Activated T-cell treated with anti-CD3 and anti-CD28 coated beads for 1 hour (primary cell): ENCODE data around the gene NXPH3.

Experiments
- DNase-seq: peaks from one replicate; pipeline ENCODE4 v3.0.0-alpha.2; 2020; ENCODE audit warnings: low read depth

NXPH3 gene

DNA sequence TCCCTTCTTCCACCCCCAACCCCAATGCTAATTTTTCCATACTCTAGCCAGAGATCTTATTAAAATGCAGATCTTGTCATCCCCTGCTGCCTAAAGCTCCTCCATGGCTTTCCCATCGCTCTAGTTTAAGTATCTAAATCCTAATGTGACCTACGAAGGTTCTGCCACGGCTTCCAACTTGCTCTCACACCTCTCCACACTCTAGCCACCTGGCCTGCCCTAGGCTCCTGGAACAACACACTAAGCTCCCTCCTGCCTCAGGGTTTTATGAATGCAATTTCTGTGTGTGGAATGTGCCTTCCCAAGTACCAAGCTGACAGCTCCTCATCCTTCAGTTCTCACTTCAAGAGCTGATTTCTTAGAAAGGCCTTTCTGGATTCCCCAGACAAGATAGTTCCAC is 16.6 kb downstream of the NXPH3 start:
- no peak for DNase-seq

DNA sequence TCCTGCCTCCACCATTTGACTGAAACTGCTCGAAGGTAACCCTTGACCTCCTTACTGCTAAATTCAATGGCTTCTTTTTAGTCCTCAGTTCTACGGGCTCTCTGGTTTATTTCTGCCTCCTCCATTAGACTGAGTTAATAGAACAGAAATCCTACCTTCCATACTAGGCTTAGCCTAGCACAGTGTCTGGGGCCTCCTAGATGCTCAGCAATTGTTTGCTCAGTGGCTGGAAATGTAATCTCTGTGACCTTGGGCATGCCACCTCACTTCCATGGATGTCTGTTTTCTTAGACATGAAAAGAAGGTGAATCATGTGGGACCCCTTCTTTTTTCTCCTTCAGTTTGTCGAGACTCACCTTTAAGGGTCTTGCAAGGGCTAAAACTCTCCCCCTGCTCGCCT is 19.7 kb downstream of the NXPH3 start:
- DNase-seq: no peak

DNA sequence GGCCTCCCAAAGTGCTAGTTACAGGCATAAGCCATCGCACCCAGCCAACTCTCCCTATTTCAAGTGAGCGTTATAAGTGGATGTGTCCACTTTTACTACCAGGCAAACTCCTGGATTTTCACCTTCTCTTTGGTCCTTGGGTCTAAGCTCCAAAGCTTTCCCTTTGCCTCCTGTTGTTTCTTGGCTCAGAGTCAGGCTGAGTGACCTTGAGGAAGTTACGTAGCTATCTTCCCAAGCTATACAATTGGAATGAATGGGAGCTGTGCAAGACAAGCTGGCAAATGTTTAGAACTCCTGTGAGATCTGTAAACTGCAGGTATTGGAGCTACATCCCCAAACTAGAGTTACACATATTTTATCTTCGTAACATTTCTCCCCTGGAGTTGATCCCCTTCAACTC is 20.3 kb downstream of the NXPH3 start:
- DNase-seq: no peak

DNA sequence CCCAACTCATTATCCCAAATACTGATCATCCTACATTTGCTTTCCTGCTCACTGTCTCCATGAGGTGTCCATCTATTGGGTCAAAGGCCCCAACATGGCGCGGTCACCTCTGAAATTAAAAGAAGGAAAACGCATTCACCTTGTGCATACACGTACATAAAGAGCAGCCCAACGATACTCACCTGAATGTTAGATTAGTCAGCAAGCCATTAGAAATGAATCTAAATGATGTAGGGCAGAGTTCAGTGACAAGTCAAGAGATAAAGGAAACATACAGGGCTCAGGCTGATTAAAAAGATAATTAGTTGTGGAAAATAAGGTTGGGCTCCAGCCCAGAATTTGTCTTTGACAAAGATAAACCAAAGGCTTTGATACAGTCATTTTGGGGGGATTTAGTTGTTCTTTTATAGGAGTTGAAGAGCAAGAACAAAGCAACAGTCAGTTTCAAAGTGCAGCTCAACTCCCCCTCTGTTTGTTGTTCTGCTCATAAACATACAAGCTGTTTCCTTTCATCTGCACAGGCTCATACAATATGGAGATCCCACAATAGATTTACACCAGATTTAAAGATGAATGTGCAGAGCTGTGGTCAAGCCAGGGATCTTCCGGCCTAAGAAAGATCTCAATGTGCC is 21.1 kb downstream of the NXPH3 start:
- no peak for DNase-seq

DNA sequence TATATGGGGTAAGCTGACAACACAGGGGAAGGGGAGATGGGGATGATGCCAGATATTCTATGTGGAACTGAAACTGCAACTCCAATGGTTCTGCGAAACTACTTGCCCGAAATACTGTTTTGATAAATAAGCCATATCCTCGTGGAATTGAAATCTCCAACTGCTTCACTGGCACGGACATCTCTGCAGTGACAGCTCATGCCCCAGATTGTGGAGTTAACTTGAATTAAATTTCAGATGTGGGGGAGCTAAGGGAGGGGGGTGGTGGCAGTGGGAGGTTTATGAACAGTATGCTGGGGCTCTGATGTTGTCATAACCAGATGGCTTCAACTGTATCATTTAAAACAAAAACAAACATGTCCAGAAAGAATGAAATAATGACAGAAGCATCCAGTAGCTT is 21.8 kb downstream of the NXPH3 start:
- no peak for DNase-seq

GRCh38 chr17:49597928-49598655 is 22.4 kb downstream of the NXPH3 start:
- no peak for DNase-seq

- DNase-seq: no peak
Observed at GRCh38 chr17:49598918-49599317, 23.2 kb downstream of the NXPH3 start.

DNA sequence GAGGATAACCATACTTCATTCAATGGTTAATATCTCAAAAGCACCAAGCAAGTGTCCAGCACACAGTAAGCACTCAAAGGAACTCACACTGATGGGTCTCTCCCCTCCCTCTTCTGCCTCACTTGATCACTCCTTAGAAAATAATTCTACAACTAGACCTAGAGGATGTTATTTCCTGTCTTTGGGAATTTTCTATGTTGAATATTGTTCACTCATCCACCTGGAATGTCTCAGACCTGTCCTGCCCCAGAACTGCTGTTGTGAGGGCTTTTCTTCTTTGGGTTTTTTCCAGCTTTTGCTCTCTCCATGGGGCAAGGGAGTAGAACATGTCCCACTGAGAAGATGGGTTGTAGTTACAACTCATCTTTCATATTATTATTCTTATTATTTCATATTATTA is 25.3 kb downstream of the NXPH3 start:
- DNase-seq: no peak

DNA sequence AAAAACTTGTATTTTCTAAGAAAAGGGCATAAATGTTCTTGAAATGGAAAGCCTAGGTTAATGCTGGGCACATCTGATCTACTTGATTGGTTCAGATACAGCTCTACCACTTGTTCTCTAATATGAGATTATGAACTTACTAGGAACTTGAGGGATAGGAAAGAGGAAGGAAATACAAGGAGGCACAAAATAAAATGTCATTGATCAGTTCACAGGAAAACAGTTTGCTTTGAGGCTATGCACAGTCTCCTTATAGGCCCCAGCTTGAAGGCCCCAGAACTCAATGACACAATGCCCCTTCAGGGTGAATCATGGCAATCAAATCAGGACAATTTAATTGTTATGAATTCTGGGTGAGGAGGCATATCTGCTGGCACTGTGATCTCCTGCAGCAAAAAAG is 27.1 kb downstream of the NXPH3 start:
- DNase-seq: no peak

- no peak for DNase-seq
Observed at GRCh38 chr17:49603238-49603637, 27.6 kb downstream of the NXPH3 start.

- DNase-seq: no peak
Observed at GRCh38 chr17:49603720-49604119, 28.0 kb downstream of the NXPH3 start.

- DNase-seq: no peak
Observed at GRCh38 chr17:49604314-49604869, 28.7 kb downstream of the NXPH3 start.

DNA sequence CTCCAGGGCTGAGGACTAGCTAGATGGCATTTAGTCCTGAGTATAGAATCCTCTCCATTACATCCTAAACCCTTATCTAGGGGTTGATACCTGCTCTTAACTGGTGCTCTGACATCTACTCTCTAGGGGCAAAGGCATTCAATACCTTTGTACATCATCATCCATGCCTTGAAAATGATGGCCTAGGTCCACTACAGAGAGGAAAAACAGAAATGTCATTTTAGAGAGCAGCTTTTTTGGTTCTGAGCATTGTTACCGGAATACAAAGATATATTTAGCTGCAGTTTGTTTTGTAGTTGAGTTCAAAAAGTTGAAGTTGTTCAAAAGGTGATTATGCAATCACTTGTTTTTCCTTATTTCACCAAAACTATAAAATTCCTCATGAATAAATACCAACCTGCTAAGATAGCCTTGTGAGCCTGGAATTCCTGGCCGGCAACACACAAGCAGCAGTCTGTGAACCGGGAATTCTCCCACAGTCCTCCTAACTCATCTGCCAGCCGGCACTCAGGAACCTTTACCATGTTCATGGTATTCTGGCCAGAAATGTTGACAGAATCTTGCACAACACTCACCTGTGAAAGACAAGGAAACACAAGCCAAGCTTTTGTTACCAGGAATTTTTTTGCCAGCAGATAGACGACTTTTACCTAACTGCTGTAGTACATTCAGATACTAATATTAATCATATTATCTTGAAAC is 35.4 kb downstream of the NXPH3 start:
- DNase-seq: no peak

DNA sequence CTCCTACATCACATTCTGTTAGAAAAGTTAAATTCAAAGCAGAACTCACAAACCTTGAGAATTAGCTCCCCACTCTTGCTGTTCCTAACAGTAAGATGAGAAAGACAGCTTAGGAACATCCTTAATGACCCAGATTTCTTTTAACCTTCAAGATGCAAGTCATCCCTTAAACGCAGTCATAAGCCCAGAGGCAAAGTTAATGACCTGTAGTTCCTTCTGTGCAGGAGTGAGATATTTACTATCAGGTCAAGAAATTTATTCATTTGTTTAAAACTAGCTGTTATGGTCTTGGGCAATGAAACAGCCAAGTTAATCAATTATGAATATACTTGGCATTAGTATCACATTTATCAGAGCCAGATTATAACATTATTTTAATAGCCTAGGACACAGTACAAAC is 37.1 kb downstream of the NXPH3 start:
- DNase-seq: no peak

DNA sequence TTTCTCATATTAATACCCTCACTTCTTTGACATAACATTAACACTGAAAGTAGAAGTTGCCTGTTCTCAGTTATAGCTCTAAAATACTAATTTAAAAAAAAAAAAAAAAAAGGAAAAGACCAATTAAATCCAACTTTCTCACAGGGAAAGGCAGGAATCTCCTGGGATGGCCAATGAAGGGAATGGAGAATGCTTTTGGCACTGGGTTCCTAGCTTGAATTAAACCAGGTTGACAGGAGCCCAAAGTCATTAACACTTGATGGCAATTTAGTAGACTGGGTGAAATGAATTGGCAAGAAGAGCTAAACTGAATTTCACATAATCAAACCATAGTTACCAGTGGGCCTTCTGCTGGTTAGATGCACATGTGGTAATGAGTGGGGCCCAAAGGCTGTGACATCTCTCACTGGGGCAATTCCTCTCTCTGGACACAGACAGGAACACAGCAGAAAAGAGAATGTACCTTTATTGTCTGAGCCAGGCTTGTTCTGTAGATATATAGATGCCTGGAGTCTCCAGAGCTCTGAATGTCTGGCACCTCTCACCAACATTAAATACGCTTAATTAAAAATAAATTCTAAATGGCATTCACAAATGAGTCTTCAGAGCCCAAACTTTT is 37.6 kb downstream of the NXPH3 start:
- no peak for DNase-seq

- DNase-seq: no peak
Observed at GRCh38 chr17:49616086-49616485, 40.4 kb downstream of the NXPH3 start.

DNA sequence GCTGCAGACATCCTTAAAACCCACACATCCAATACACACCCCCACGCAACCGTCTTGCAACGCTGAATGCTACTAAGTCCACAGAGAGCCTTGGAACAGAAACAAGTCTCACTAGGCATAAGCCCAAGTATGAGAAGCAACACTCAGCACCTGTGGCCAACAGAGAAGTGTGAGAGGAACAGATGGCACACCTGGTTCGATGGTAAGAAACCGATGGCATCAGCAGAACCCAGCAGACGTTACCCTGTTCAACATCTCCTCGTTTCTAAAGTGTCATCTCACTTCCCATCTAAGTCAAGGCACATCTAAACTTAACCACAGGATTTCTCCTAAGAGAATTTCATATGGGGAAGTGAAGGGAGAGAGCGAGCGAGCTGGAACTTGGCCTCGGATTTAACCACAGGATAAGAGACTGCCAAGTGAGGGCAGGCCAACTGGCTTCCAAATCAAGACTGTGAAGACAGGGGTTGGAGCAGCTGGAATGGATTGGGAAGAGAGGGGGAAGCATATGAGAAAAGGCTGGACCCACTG is 41.0 kb downstream of the NXPH3 start:
- DNase-seq: no peak

GRCh38 chr17:49618028-49618611 is 42.4 kb downstream of the NXPH3 start:
- DNase-seq: no peak

DNA sequence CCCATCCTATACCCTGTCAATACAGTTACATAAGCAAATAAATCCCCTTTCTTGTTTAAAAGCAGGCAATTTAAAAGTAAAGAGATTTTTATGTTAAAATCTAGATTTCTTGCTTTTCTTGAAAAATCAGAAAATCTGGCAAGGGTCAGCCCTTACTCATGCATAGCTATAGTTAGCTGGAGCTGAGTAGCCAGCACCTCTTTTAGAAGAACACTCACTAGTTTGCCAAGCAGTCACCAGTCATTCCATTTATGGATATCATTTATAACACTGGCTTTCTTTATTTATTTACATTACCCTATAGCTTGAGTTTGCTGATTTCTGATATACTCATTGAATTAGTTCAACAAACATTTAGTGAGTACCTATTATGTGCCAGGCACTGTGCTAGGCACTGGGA is 45.7 kb downstream of the NXPH3 start:
- no peak for DNase-seq

- DNase-seq: no peak
Observed at GRCh38 chr17:49621946-49622529, 46.4 kb downstream of the NXPH3 start.

DNA sequence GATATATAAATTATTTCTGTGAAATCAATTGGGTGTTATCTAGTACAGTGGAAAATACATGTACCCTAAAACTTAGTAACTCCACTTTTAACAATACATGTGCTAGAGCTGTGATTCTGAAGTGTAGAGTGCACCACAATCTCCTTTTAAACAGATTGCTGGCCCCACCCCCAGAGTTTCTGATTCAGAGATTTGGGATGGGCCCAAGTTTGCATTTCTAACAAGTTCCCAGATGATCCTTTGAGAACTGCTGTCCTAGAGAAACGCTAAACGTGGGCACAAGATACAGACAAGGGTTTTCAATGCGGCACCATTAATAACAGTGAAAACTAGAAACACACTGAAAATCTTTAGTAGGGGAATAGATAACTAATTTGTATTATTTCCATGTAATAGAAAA is 49.2 kb downstream of the NXPH3 start:
- no peak for DNase-seq

- DNase-seq: no peak
Observed at GRCh38 chr17:49629447-49629846, 53.8 kb downstream of the NXPH3 start.
